SJCRH30 (cell line): ENCODE measurements around the gene ABTB2. TPM values are rescaled to one million over a fixed set of nuclear protein-coding genes. Genes with fewer than 3 reads are reported as not detected.
"Not testable (repeated sequence)": the region's sequence is repeated elsewhere in the genome, so short reads cannot be mapped to it uniquely, and the experiment has no call there.

Experiments used
- DNase-seq, 2 experiments: peaks; one replicate each; pipeline ENCODE4 v3.0.0-alpha.2; 2015 to 2020
- H3K27ac ChIP-seq: fragments of 250-450 bp; sonication (Bioruptor Pico); 2 replicates; pipeline ENCODE4 v1.5.1; 2020; ENCODE audit warnings: mild to moderate bottlenecking, moderate library complexity
- H3K27me3 ChIP-seq: fragments of 250-450 bp; sonication (Bioruptor Pico); 2 replicates; pipeline ENCODE4 v1.5.1; 2020; ENCODE audit warnings: mild to moderate bottlenecking, moderate library complexity
- H3K36me3 ChIP-seq: fragments of 250-450 bp; sonication (Bioruptor Pico); 2 replicates; pipeline ENCODE4 v1.5.1; 2020; ENCODE audit warnings: mild to moderate bottlenecking, moderate library complexity
- H3K4me1 ChIP-seq: fragments of 250-450 bp; sonication (Bioruptor Pico); 2 replicates; pipeline ENCODE4 v1.5.1; 2020; ENCODE audit warnings: mild to moderate bottlenecking, moderate library complexity
- H3K4me3 ChIP-seq: fragments of 250-450 bp; sonication (Bioruptor Pico); 2 replicates; pipeline ENCODE4 v1.5.1; 2020; ENCODE audit warnings: mild to moderate bottlenecking, moderate library complexity
- H3K9me3 ChIP-seq: fragments of 250-450 bp; sonication (Bioruptor Pico); replicated peaks from 2 replicates; pipeline ENCODE4 v1.5.1; 2020; ENCODE audit warnings: mild to moderate bottlenecking, moderate library complexity
- total RNA-seq: library from RNA; depleted of rRNA; stranded (reverse); fragments of >200 nt; shearing (Covaris generic); gene quantifications from 2 replicates; pipeline ENCODE4 v1.2.3, GENCODE V29; 2014

ABTB2 gene
- total RNA-seq, 1 experiment from 2014 or later, result 0.83 TPM

DNA sequence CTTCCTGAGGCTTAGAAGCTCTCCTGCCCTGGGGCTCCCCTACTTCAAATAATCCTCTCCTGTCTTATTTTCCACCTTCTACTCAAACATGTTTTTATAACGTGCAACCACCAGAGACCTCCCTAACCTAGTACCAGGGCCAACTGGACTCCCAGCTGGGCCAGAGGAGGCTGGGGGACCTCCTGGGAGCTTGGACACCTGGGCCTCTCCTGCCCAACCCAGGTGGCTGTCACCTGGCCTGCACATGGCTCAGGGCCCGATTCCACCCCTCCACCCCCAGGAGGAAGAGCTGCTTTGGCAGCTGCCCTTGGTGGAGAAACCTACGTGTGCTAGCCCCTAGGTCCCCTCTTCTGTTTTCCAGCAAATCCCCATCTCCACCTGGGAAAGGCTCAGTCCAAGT is 105.2 kb downstream of the ABTB2 start:
- H3K4me3 ChIP-seq, result no peak overlapping the region
- no peak overlapping the region for H3K27ac ChIP-seq
- H3K27me3 ChIP-seq, result no peaks in the 10 kb centered on the region
- H3K9me3 ChIP-seq, result no peaks in the 10 kb centered on the region
- H3K4me1 ChIP-seq, result no peaks in the 10 kb centered on the region
- no peak for DNase-seq
- no peaks in the 10 kb centered on the region for H3K36me3 ChIP-seq

DNA sequence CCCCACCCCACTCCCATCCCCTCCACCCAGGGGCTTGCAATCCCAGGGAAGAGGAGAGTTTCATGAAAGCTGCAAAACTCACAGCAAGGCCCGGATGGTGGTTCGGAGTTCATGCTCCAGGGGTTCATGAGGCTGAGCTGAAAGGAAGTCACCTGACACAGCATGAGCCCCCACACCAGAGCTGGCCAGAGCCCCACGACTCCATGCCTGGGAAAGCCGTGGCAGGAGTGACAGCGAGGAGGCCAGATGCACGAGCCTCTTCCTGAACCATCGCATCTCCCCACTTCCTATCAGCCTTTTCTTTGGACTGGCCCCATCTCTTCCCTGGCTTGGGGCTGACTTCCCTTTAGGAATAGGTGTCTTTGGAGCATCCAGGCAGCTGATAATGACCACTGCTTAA is 105.8 kb downstream of the ABTB2 start:
- H3K4me1 ChIP-seq, result no peaks in the 10 kb centered on the region
- no peak overlapping the region for H3K27ac ChIP-seq
- H3K27me3 ChIP-seq, result no peaks in the 10 kb centered on the region
- H3K36me3 ChIP-seq, result no peaks in the 10 kb centered on the region
- DNase-seq, result no peak
- no peak overlapping the region for H3K4me3 ChIP-seq
- no peaks in the 10 kb centered on the region for H3K9me3 ChIP-seq

DNA sequence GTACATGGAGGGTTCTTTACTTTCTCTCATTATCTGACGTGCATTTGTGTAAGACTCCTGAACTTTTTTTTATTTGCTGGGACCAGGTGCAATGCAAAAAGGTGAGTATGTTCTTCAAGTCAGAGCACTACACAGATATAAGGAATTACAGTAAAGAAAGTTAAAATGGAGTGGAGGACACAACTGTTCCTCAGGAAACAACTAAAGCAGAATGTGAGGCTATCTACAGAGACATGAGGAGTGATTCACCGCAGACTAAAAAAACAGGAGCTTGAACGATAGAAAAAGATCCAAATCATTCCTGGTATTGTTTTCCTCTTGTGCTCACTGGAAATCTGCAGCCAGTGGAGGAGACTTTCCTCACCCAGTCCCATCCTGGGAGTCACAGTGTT is 106.2 kb downstream of the ABTB2 start:
- H3K27ac ChIP-seq, result no peak overlapping the region
- no peak for DNase-seq
- H3K27me3 ChIP-seq, result no peaks in the 10 kb centered on the region
- H3K4me1 ChIP-seq, result no peaks in the 10 kb centered on the region
- no peaks in the 10 kb centered on the region for H3K36me3 ChIP-seq
- no peaks in the 10 kb centered on the region for H3K9me3 ChIP-seq
- H3K4me3 ChIP-seq, result no peak overlapping the region

DNA sequence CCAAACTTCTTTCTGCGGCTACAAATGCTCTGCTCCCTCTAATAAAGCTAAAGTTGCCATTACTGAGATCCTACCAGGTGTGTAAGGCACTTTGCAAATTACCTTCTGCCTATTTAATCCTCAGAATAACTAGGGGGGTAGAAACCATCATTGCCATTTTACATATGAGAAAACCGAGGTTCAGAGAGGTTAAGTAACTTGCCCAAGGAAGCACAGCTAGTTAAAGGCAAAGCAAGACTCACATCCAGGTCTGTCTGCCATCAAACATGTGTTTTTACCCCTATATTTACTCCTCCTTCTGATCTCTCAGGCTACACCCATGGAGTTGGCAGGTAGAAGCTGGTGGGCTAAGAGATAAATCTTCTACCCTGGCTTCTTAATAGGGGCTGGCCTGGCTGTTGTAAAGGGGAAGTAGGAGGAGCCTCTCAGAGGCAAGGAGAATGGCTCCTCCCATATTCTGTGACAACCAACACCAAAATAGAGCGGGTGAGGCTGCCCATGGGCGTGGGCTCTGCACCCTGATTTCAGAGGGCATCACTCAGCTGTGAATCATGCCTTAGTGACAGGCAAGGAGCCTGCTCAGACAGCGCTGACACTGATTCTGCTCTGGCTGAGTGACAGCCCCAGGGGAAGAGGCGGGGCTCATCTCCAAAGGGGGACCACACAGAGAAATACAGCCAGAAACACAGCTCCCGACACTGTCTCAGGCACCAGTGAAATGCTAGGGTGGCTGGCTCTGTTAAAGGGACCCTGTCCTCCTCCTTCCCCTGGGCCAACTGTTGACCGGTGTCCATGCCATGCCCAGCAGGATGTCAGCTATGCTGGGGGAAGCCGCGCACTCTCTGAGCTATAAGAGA is 106.8 kb downstream of the ABTB2 start:
- no peaks in the 10 kb centered on the region for H3K27me3 ChIP-seq
- H3K36me3 ChIP-seq, result no peaks in the 10 kb centered on the region
- no peaks in the 10 kb centered on the region for H3K4me1 ChIP-seq
- H3K9me3 ChIP-seq, result no peaks in the 10 kb centered on the region
- DNase-seq, result peak; percentile 25 to 34
- no peak overlapping the region for H3K27ac ChIP-seq
- no peak overlapping the region for H3K4me3 ChIP-seq

DNA sequence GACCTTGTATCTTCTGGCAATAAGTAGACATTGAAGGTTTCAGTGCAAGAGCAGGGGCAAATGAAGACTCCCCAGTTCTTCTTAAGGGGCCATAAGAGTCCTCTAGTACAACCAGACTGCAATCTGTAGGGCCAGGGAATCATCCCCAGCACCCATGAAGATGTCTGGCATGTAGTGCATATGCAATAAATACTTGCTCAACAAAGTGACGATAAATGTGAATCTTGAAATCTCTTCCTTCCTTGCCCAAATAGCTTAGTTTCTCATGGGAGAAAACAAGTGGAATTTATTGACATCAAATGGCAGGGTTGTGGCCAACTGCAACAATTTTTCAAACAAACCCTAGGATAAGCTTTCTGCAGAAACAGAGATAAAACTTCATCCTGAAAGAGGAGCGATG is 107.6 kb downstream of the ABTB2 start:
- no peak for DNase-seq
- no peak overlapping the region for H3K27ac ChIP-seq
- H3K36me3 ChIP-seq, result no peaks in the 10 kb centered on the region
- H3K4me1 ChIP-seq, result no peaks in the 10 kb centered on the region
- no peaks in the 10 kb centered on the region for H3K9me3 ChIP-seq
- H3K27me3 ChIP-seq, result no peaks in the 10 kb centered on the region
- no peak overlapping the region for H3K4me3 ChIP-seq

DNA sequence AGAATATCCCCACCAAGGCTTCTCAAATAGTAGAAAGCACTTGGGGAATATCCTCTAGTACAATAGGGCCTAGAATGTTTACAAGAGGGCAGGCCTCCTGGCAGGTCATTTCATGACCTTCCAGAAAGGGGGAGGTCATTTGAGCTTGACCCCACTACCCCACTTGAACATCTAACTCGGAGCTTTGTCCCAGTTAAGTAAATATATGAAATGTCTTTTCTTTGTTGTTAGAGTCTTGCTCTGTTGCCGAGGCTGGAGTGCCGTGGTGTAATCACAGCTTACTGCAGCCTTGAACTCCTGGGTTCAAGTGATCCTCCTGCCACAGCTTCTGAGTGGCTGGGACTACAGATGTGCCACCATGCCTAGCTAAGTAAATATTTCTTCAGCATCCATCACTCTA is 108.4 kb downstream of the ABTB2 start:
- H3K4me1 ChIP-seq, result no peaks in the 10 kb centered on the region

DNA sequence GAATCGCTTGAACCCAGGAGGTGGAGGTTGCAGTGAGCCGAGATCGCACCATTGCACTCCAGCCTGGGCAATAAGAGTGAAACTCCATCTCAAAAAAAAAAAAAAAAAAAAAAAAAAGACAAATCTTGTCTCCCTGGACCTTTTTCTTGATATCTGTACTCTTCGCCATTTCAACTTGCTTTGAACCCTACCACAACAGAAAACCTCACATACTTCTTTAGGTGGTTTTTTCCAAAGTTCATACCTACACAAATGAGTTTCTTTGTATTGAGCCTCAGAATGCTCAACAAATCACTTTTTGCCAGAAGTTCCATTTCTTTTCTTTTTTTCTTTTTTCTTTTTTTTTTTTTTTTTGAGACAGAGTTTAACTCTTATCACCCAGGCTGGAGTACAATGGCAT is 111.3 kb downstream of the ABTB2 start:
- H3K9me3 ChIP-seq, H3K27me3 ChIP-seq, DNase-seq, H3K4me1 ChIP-seq, H3K36me3 ChIP-seq, H3K27ac ChIP-seq, H3K4me3 ChIP-seq: not testable (repeated sequence)

More for the DNA sequence above, 108.4 kb downstream of the ABTB2 start:
- Histone ChIP-seq H3K4me3 (no peak overlapping the region), H3K27ac (no peak overlapping the region), H3K9me3 (no peaks in the 10 kb centered on the region), H3K27me3 (no peaks in the 10 kb centered on the region), H3K36me3 (no peaks in the 10 kb centered on the region)
- DNase-seq, result no peak

DNA sequence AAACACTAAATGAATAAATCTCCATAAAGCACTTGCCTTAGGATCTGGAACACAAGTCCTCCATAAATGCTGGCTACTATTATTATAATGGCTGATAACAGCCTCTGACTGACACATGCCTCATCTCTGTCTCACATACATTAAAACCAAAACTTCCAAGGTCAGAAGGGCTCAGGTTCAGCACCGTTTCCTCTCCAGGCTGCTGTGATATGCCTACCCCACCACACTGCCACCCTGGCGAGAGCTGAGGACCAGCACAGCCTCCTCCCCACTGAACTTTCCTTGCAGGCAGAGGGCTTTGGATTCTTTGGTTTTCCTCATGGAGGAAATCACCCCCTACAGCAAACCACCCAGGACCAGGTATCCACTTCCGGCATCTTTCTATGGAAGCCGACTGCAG is 112.8 kb downstream of the ABTB2 start:
- H3K9me3 ChIP-seq, result no peaks in the 10 kb centered on the region
- no peak overlapping the region for H3K27ac ChIP-seq
- DNase-seq, result no peak
- H3K4me1 ChIP-seq, result peaks cover 4% of the 10 kb centered on the region; the same call in 1 of the 2 replicates
- no peaks in the 10 kb centered on the region for H3K27me3 ChIP-seq
- H3K4me3 ChIP-seq, result no peak overlapping the region
- no peaks in the 10 kb centered on the region for H3K36me3 ChIP-seq

DNA sequence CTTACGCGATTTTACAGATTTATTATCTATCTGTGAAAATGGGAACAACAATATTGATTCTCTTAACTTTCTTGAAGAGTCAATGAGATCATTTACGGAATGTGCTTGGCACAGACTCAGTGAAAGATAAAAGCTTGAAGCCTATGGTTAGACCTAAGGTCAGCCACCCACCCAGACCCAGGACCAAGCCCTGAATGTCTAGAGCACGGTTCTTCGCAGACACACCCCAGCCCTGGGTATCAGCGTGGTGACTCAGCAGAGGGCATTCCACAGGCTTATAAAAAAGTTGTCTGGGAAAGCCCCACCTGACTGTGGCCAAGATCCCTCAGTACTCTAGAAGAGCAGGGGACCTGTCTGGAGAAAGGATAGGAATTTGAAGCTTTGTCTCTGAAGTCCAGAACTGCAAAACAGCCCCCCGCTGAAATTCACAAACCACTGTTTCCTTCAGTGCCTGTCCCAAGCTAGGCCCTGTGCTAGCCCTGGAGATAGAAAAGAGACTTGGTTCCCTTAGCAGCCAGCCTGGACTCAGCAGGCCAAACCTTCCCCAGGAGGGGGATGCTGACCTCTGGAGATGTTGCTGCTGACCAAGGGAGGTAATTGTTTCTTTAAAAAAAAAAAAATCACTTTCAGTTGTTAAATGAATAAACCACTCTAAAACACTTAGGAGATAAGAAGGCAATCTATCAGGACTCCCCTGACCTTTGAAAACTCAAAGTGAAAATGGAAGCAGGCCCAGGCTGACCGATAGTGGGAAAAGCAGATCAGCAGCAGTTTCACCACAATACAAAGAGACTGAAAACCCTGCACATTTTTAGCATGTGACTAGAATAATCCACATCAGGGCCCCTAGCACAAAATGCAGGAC is 114.0 kb downstream of the ABTB2 start:
- peaks cover 4% of the 10 kb centered on the region; the same call in 1 of the 2 replicates for H3K4me1 ChIP-seq
- H3K4me3 ChIP-seq, result no peak overlapping the region
- no peaks in the 10 kb centered on the region for H3K27me3 ChIP-seq
- no peak overlapping the region for H3K27ac ChIP-seq
- no peaks in the 10 kb centered on the region for H3K36me3 ChIP-seq
- peak; percentile 12 to 13 for DNase-seq
- H3K9me3 ChIP-seq, result no peaks in the 10 kb centered on the region

DNA sequence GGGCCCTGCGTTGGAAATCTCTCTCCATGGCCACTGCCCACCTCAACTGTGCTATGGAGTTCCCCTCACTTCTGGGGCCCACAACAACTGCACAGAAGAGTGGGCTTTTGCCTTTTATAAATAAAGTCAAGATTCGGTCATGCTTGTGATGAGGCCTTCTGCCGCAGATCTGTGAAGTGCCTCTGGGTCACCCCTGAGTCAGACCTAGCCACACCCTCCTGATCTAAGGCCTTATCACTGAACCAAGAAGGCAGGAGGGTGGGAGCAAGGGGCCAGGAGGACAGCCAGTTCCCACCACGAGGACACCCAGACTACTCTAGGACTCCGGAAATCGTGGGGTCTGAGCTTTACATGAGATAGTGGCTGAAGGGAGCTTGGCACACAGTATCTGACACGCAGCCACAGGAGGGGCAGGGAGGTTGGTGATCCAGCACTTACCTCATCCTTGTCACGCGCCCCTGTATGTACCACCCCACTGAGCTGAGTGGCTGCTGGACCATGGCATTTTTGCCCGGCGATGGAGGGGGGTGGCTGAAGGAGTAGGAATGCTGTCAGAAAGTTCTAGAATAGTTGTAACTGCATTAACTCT is 115.7 kb downstream of the ABTB2 start:
- no peak for DNase-seq

DNA sequence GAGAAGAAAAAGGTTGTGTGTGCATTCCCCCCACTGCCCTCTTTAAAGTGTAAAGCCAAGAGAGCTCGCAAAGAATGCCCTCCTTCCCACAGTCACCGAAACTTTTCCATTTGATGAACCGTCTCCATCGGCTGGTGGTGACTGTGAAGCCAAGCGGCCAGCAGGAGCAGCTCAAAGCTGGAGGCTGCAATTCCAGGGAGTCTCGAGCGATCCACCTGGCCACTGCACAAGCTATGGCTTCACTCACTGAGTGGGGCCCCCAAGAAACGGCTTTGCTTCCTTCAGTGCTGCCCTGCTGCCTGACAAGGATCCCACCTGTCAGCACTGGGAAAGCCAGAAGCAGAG is 117.7 kb downstream of the ABTB2 start:
- Histone ChIP-seq H3K4me3 (no peak overlapping the region), H3K9me3 (no peaks in the 10 kb centered on the region), H3K4me1 (peaks cover 4% of the 10 kb centered on the region; the same call in 1 of the 2 replicates), H3K27ac (no peak overlapping the region), H3K27me3 (no peaks in the 10 kb centered on the region), H3K36me3 (no peaks in the 10 kb centered on the region)
- DNase-seq, result peak in 1 of 2 experiments; percentile 9

More for the DNA sequence above, 115.7 kb downstream of the ABTB2 start:
- H3K4me1 ChIP-seq, result peaks cover 4% of the 10 kb centered on the region; the same call in 1 of the 2 replicates
- no peaks in the 10 kb centered on the region for H3K36me3 ChIP-seq
- no peaks in the 10 kb centered on the region for H3K9me3 ChIP-seq
- H3K4me3 ChIP-seq, result no peak overlapping the region
- H3K27ac ChIP-seq, result no peak overlapping the region
- H3K27me3 ChIP-seq, result no peaks in the 10 kb centered on the region

DNA sequence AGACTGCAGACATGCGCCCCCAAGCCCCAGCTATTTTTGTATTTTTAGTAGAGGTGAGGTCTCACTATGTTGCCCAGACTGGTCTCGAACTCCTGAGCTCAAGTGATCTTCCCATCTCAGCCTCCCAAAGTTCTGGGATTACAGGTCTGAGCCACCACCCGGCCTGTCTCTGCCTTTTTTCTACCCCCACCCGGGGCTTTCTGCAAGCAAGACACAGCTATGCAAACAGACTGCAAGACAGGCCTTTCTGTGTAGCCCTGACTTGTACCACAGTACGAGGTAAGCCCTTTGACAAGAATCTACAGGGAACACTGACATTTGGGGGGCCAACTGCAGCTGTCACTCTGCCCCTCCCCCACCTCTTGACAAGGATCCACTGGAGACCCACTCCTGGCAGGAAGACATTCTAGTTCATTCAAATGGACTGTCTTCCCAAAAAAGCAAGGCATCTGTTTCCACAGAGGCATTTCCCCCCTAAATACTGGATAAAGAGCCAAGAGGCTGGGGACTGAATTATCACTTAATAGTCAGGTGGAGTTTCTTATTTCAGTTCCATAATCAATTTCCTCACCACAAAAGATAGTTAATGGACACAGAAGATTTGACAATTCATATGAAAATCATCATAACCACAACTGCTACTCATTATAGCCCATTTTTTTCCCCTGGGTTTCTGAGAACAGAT is 118.2 kb downstream of the ABTB2 start:
- Histone ChIP-seq H3K36me3 (no peaks in the 10 kb centered on the region), H3K27ac (no peak overlapping the region), H3K27me3 (no peaks in the 10 kb centered on the region), H3K4me3 (no peak overlapping the region), H3K9me3 (no peaks in the 10 kb centered on the region), H3K4me1 (peaks cover 4% of the 10 kb centered on the region; the same call in 1 of the 2 replicates)
- DNase-seq, result peak in 1 of 2 experiments; percentile 14

DNA sequence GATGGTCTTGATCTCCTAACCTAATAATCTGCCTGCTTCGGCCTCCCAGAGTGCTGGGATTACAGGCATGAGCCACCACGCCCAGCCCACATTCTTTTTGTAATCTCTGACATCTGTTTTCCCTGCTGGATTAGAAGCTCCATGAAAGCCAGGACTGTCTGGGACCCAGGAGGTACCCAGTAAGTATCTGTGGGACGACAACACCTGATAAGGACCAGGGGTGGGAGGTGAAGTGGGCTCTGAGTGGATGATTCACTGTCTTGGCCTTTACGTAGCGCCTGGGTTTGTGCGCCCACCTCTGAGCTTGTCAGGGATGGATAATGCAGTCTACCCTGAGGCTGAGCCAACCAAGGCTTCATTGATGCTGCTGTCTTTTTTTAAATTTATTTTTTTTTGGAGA is 118.8 kb downstream of the ABTB2 start:
- no peak overlapping the region for H3K27ac ChIP-seq
- no peak for DNase-seq
- no peaks in the 10 kb centered on the region for H3K36me3 ChIP-seq
- no peak overlapping the region for H3K4me3 ChIP-seq
- H3K27me3 ChIP-seq, result no peaks in the 10 kb centered on the region
- H3K4me1 ChIP-seq, result peaks cover 4% of the 10 kb centered on the region; the same call in 1 of the 2 replicates
- H3K9me3 ChIP-seq, result no peaks in the 10 kb centered on the region

DNA sequence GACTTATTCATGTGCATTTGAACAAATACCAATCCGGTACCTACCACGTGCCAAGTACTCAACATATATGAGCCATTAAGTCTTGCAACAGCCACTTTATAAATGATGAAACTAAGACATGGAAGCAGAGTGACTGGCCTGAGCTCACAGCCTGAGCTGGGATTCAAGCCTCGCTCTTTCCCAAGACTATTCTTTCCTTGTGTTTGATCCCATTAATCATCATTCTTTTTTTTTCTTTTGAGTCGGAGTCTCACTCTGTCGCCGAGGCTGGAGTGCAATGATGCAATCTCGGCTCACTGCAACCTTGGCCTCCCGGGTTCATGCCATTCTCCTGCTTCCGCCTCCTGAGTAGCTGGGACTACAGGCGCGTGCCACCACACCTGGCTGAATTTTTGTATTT is 119.3 kb downstream of the ABTB2 start:
- no peaks in the 10 kb centered on the region for H3K9me3 ChIP-seq
- H3K27ac ChIP-seq, result no peak overlapping the region
- H3K36me3 ChIP-seq, result no peaks in the 10 kb centered on the region
- H3K27me3 ChIP-seq, result no peaks in the 10 kb centered on the region
- H3K4me3 ChIP-seq, result no peak overlapping the region
- no peak for DNase-seq
- peaks cover under 1% of the 10 kb centered on the region; the same call in 1 of the 2 replicates for H3K4me1 ChIP-seq
